GM06990 (cell line): ENCODE data around the gene SEMA4C.

Experiments used
- DNase-seq: peaks from one replicate; pipeline ENCODE4 v3.0.0-alpha.2; 2011; ENCODE audit not compliant: insufficient read length; ENCODE audit errors: extremely low read depth
- H3K27me3 ChIP-seq: replicated peaks from 2 replicates; pipeline ENCODE4 v1.6.0; 2011; ENCODE audit warnings: low read length; ENCODE audit not compliant: control insufficient read depth, insufficient read depth
- H3K36me3 ChIP-seq: 2 replicates; pipeline ENCODE4 v1.5.1; 2011; ENCODE audit warnings: low read length; ENCODE audit not compliant: control insufficient read depth, insufficient read depth
- H3K4me3 ChIP-seq: replicated peaks from 2 replicates; pipeline ENCODE4 v1.5.1; 2011; ENCODE audit warnings: low read depth, mild to moderate bottlenecking, control low read depth, low read length
- TF ChIP-seq, protein P1 (sequence below): IDR thresholded peaks from 2 replicates; pipeline ENCODE4 v1.5.1; 2011; ENCODE audit warnings: low read length, control low read depth, mild to moderate bottlenecking, inconsistent platforms; ENCODE audit not compliant: insufficient read depth, poor library complexity, severe bottlenecking

SEMA4C gene

DNA sequence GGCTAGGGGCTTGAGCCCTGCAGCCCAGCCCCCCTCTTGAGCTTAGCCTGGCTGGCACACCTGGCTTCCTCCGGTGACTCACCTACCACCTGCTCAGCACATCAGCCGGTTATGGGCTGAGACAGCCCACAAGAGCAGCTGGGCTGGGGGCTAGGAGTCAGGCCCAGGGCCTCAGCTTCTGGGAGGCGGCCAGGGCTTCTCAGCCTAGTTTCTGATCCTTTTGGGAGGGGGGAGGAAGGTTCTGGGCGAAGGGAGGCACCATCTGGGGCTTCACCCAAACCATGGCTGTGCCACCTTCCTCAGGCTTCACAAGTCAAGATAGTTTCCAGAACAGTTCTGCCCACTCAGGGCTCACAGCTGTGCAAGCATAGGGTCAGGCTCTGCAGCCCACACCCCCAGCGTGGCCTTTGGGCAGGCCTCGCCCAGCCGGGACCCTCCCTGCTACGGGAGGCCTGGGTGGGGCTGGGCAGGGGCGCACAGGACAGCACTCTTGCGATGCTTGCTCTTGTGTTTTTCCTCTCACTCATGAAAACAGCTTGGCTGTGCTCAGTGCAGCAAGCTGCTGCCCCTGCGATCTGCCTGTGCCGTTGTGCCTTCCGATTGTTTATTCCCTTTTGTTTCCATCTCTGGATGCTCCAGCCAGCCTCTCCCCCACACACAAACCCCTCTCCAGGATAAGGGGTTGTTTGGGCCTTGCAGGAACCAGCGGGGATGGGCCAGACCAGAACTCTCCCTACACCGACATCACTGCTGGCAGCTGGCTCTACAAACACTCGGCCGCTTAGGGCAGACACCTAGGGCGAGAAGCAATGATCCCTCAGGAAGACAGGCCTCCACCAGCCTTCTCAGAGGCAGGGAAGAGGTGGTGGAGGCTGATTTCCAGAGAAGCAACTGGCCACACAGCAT is 26.1 kb upstream of the SEMA4C start:
- peaks cover 2% of the 10 kb centered on the region; the same call in 1 of the 2 replicates for H3K27me3 ChIP-seq
- H3K36me3 ChIP-seq = no peaks in the 10 kb centered on the region
- no peak for DNase-seq
- H3K4me3 ChIP-seq = no peak overlapping the region
- TF ChIP-seq, protein P1, sequence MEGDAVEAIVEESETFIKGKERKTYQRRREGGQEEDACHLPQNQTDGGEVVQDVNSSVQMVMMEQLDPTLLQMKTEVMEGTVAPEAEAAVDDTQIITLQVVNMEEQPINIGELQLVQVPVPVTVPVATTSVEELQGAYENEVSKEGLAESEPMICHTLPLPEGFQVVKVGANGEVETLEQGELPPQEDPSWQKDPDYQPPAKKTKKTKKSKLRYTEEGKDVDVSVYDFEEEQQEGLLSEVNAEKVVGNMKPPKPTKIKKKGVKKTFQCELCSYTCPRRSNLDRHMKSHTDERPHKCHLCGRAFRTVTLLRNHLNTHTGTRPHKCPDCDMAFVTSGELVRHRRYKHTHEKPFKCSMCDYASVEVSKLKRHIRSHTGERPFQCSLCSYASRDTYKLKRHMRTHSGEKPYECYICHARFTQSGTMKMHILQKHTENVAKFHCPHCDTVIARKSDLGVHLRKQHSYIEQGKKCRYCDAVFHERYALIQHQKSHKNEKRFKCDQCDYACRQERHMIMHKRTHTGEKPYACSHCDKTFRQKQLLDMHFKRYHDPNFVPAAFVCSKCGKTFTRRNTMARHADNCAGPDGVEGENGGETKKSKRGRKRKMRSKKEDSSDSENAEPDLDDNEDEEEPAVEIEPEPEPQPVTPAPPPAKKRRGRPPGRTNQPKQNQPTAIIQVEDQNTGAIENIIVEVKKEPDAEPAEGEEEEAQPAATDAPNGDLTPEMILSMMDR = no peak

DNA sequence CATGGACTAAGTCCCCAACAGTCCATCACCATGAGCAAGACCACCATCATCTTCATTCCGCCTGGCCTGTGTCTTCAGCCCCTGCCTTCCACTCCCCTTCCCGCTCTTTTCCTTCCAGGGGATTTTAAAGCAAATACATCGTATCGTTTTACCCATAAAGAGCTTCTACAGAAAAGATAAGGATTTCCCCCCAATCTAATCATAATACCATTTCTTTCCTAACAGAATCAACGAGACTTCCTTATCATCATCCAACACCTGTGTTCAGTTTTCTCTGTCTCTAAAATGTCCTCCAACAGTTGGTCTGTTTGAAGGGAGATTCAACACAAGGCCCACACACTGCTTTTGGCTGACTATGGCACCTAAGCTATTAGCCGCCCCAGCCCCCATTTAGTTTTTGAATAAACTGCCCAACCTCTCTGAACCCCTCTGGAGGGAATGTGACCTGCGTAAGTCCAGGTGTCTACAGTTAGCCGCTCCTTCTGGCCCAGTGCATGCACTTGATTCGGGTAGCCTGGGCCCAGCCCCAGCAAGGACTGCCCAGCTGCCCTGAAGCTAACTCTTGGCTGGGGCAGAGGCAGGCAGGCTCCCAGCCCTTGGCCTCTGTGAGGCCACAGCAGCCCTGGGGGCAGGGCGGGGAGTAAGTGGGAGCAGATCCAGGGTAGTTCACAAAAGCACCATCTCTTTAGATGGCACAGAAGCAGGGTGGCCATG is 25.3 kb upstream of the SEMA4C start:
- Histone ChIP-seq H3K27me3 (peaks cover 2% of the 10 kb centered on the region; the same call in 1 of the 2 replicates), H3K36me3 (no peaks in the 10 kb centered on the region), H3K4me3 (no peak overlapping the region)
- no peak for DNase-seq
- TF ChIP-seq, protein P1 = no peak

DNA sequence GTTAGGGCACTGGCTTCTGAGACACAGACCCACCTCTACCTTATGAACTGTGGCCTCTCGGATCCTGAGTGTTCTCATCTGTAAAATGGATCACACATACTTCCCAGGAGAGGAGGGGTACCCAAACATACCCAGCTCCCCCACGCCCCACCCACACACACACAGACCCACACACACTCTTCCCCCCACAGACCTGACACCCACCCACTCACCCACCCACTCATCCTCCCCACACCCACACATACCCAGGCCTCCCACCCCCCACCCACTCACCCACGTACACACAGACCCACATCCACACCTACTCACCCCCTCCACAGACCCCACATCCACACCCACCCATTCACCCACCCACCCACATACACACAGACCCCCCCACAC is 24.3 kb upstream of the SEMA4C start:
- no peak for DNase-seq
- peaks cover 2% of the 10 kb centered on the region; the same call in 1 of the 2 replicates for H3K27me3 ChIP-seq
- no peak overlapping the region for H3K4me3 ChIP-seq
- TF ChIP-seq, protein P1 = no peak
- no peaks in the 10 kb centered on the region for H3K36me3 ChIP-seq

DNA sequence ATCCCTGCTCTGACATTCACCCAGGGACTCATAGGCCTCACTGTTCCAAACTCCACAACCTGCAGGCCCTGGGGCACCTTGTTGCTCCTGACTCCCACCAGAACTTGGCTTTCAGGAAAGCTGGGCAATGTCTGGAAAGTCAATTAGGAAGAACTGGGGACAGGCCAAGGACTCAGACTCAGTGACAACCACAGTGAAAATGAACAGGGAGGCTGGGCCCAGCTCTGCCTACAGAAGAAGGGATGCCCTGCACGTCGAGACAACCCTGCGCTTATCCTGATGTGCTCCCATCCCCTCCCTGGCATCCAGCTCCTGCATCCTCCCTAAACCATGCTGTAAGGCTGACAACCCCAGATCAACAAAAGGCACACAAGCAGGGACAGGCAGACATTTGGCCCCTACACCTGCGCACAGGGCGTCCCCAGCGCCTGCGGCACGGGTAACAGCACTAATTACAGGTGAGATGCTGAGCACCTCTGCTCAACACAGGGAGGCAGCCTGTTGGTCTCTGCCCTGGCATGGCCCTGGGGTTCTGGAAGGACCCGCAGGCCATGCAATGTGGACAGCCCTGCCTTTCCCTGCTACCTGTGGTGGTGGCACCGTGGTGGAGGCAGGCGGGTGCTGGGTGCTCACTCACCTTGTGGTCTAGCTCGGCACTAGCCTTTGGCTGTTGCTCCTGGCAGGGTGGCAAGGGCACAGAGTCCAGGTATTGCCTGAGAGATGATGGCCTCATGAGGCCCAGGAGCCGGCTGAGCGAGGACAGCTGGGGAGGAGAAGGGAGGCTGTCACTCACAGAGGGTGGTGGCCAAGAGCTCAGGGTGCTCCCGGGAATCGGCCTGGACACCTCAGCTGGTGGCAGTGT is 23.6 kb upstream of the SEMA4C start:
- Histone ChIP-seq H3K27me3 (peaks cover 2% of the 10 kb centered on the region; the same call in 1 of the 2 replicates), H3K4me3 (no peak overlapping the region), H3K36me3 (no peaks in the 10 kb centered on the region)
- no peak for DNase-seq
- TF ChIP-seq, protein P1 = no peak

DNA sequence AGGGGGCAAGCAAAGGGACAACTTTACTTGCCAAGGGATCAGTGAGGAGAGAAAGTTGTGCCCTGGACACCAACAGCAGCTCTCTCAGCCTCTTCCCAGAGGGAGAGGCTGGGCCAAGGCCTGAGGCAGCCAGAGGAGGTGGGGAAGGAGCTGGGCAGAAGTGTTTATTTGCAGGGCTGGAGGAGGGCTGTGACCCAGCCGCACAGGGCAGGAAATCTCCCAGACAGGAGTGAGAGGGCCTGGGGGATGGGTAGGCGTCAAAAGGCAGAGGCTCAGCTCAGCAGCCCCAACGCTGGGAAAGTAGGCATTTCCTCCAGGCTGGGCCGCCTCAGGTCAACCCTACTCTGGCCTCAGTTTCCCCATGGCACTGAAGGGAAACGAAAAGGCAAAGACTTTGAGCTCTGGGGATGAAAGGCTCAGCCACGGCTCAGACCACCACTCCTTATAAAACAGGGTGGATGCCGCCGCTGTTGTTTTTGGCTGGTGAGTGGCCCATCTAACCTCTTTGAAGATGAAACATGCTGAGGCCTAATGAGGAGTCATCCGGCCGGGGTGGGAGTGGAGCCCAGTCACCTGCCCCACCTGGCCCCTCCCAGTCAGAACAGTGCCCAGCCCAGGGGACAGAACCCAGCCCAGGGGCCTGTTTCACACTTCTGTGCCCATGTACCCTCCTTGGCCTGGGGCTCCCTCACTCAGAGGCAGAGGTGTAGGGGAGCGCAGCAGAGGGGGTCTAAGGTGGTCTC is 21.9 kb upstream of the SEMA4C start:
- peaks cover 2% of the 10 kb centered on the region for H3K27me3 ChIP-seq
- no peak for DNase-seq
- TF ChIP-seq, protein P1 = no peak
- no peaks in the 10 kb centered on the region for H3K36me3 ChIP-seq
- no peak overlapping the region for H3K4me3 ChIP-seq
